GM21576 (cell line): ENCODE data around the gene FMN1.

Experiments
- ATAC-seq: cut with Tn5 transposase; IDR thresholded peaks from one replicate; pipeline ENCODE4 v1.9.1; 2021; ENCODE audit warnings: mild to moderate bottlenecking, moderate library complexity; ENCODE audit not compliant: unreplicated experiment

FMN1 gene

DNA sequence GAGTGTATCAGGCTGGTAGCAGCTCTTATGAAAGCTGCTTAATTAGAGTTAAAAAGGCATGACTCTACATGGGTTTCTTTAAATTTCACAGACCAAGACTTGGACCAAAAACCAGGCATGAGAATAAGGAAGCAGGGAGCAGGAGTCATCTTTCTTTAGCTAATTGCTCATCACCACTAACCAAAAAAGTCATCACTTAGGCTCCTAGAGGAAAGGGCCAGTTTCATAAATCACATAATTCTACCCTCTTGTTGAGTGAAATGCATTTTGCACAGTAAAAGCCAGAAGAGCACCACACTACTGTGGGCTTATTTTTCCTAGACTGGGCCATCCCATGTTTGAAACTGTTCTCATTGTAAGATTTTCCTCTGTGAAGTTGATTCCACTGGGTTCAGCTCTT is 301.1 kb downstream of the FMN1 start:
- no peak for ATAC-seq

DNA sequence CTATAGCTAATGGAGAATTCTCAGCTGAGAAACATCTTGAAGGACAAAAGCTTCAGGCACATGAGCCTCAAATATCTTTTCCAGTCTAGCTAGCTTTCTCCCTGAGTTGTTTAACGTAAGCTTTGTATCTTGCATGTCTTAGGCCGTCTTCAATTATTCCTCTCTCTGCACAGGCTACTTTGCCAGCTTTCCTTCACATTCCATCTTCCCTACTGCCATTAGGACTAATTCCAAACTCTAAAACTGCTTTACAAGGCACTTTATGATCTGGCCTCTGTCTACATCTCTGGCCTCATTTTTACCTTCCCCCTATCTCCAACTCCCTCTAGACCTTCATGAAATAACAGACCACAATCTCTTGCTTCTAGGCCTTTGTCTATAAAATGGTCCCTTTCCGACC is 305.3 kb downstream of the FMN1 start:
- ATAC-seq: no peak

DNA sequence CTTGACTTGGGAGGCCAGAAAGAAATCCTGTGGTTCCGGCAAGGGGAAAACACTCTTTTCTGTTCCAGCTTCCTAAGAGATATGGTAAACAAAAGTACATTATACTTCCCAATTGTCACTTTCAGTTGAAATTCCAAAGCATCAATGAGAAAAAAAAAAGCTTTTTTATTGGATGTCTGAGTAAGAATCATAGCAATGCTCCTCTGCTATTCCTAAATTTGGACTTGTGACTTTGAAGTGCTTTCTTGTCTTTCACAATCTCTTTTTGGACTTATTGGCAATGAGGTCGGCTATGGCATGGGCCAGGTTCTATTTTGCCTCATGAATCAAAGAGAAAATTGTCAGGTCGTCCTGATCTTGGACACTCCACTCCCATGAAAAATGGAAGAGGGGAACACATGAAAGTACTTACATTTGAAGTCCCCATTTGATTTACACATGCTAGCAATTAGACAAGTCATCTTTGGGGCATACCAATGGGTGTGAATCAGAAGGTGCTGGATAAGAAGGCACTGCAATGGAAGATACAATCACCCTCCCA is 306.2 kb downstream of the FMN1 start:
- ATAC-seq: no peak

DNA sequence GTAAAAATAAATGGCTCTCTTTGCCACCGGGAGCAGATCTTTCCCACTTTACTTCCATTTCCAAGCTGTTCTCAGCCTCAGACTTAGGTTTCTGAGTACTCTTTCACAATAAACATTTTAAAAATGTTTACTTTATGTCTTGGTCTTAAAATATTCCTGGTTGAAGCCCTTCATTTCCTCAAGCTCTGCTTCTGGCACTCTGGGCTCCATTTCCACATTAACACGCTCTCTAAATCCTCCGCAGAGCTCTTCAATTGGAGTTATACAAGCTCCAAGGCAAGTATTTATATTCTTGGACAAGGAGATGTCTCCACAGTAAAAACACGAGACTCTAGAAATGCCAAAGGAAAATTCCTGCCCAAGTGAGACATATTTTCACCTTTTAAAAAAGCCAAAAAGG is 307.4 kb downstream of the FMN1 start:
- no peak for ATAC-seq

DNA sequence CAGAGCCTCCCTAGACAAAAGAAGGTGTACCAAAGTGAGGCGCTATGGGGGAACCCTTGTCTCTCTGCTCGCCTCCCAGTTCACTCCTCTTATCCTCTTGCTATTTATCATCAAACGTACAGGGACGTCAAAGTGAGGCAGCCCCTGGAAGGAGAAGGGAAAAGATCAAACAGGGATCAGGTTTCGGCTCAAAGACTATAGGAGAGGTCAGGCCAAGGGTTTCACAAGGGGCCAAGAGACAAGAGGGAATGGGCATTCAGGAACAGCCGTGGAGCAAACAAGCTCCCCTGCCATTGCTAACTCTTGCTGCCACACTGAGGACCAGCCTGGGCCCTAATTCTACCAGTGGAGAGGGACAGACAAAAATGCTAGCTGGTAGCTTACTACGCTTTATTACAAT is 308.1 kb downstream of the FMN1 start:
- ATAC-seq: no peak

DNA sequence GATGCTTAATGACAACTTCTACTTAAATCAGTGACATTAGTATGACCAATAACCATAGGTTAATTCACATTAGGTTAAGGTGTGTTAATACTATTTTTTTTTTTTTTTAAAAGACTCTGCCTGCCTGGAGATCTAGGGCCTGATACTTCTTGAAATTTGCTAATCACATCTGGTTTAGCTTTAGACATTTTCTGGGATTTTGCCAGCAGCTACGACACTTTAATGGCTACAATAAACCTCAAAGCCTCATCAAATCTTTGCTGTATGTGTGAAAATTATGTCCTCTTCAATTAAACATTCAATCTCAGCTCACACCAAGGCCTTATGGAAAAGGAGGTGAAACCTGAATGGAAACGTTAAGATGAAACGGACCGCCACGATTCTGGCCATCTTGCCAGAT is 308.8 kb downstream of the FMN1 start:
- ATAC-seq: no peak

DNA sequence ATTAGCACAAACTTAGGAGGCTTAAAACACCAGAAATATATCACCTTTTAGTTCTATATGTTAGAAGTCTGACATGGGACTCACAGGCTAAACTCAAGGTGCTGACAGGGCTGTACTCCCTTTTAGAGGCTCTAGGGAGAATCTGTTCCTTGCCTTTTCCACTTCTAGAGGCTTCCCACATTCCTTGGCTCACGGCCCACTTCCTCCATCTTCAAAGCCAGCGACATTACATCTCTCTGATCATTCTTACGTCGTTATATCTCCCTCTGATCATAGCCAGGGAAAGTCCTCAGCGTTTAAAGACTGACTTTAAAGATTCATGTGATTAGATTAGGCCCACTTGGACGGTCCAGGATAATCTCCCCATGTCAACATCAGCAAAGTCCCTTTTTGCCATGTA is 310.4 kb downstream of the FMN1 start:
- ATAC-seq: no peak

DNA sequence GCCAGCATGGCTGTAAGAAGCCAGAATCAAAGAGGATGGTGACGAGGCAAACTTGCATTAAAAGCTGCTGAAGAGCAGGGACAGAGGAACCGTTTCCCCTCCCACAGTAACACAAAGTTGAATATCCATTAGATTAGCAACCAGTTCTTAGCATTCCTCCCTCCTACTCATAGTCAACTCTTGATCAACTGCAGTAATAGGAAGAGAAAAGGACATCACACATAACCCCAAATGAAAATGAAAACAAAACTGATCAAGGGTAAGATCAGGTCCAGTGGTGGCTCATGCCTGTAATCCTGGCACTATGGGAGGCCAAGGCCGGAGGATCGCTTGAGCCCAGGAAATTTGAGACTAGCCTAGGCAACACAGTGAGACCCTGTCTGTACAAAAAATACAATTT is 311.6 kb downstream of the FMN1 start:
- ATAC-seq: no peak

DNA sequence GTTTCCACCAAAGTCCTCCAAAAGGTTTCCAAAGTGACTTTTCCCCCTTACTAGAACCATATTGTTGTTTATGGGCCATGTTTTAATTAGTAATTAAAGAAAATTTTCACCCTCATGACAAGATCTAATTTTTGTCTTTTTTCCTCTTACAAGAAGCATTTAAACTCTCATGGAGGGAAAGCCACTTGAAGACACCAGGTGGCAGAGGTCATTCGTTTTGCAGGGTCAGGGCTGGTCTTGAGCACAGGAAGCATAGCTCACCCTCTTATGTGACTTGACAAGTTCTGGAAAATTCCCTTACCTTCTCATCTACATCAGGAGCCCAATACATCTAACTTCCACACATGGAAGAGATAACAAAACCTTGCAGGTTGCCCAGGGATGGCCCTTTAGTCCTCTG is 313.0 kb downstream of the FMN1 start:
- no peak for ATAC-seq

DNA sequence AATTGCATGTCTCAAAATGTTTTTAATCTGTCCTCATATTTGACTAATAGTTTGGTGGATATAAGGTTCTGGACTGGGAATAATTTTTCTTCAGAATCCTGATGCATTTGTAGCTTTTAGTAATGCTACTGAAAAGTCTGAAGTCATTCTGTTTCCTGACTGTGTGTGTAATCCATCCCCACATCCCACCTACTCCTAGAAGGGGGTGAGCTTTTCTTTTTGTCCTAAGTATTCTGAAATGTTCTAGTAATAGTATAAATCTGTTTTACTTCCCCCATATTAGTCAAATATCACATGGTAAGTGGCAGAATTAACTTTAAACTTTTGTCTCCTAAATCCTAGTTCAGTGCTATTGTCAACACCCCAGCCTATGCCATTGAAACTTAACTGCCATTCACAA is 313.9 kb downstream of the FMN1 start:
- no peak for ATAC-seq

DNA sequence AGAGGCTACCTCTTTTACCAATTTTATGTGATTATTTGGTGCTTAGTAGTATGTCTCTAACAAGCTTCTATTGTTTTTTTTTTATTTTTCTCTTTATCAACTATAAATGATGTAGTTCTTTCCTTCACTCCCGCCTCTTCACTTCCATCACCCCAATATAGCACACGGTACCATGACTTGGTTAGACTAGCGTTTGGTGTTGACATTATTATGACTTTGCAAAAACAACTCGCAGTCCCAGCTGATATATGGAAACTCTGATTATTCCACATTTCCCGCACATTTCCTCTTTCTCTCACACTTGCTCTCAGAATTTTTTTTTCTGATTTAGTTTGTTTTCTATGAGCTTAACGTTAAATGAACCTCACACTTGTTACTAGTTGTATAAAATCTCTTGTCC is 314.5 kb downstream of the FMN1 start:
- no peak for ATAC-seq

DNA sequence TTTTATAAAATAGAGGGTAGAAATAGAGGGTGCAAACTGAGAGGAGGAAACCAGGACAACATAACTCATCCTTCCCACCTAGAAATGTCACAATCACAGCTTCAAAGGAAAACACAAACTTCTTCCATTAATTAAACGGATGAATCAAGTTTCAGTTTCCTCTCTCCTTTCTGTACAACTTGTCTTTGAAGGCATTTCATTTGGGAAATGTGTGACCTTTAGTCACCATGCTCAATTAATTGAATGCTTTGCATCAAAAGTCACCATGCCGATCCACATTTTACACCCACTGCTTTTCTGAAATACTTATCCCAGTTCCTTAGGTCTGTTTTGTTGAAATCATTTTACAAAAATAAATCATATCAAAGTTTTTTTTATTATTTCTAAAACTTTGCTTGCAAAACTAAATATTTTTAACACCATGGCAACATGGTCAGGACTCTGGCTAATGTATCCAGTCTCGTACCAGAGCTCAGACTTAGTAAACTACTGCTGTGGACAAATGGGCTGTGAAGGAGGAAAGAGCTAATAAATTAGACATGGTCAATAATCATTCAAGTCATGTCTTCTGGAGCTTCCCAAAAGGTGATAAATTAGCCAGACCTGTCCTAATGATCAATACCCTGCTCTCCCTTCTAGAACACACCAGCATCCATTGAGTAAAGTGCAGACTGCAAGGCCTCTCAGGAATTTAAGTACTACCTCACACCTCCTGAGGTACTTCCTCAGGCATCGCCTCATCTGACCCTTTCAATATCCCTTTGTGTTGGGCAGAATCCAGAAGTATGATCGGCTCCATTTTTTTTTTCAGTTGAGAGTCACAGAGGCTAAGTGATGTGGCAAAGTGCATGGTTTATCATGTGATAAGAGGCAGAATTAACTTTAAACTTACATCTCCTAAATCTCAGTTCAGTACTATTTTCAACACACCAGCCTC is 315.4 kb downstream of the FMN1 start:
- no peak for ATAC-seq

DNA sequence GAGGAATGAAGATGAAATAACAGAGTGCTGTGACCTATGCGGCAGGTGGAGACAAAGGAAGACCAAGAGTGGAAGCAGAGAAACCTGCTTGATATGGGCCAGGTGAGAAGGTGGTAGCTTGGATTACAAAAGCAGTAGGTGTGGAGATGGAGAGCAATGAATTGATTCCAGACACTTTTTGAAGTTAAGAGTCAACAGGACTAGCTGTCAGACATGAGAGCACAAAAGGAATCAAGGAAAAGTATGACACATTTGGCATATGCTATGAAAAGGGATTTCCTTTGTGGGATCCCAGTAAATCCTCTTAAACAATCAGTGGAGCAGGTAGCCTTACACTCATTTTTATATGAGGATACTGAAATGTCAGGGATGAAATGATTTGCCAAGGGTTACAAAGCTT is 316.2 kb downstream of the FMN1 start:
- ATAC-seq: no peak

DNA sequence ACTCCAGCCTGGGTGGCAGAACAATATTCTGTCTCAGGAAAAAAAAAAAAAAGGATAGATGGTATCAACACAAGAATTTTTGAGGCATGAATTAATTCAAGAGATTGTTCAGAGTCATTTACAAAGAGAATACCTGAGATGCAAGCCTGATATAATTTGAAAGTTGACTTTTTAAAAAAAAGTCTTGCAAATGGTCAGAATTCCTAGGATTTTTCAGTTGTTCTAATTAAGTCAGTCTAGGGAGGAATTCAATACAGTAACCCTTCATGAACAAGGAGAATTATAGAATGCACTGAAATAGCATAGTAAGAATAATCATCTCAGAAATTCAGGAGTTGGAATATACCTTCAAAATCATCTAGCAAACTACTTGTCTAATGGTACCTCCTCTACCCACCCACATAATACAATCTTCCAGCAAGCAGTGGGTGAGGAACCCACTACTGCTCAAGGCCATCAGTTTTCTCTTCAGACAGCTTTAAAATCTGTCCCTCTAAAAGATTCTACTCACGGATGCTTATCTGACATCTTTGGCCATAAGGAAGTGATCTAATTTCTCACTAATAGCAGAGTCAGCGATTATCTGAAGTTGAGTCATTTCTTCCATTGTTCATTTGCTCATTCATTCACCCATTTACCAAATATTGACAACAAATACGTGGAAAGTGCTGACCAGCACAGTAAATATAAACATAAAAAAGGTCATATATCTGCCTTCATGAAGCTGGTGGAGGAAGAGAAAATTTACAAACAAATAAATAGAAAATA is 317.1 kb downstream of the FMN1 start:
- ATAC-seq: no peak

DNA sequence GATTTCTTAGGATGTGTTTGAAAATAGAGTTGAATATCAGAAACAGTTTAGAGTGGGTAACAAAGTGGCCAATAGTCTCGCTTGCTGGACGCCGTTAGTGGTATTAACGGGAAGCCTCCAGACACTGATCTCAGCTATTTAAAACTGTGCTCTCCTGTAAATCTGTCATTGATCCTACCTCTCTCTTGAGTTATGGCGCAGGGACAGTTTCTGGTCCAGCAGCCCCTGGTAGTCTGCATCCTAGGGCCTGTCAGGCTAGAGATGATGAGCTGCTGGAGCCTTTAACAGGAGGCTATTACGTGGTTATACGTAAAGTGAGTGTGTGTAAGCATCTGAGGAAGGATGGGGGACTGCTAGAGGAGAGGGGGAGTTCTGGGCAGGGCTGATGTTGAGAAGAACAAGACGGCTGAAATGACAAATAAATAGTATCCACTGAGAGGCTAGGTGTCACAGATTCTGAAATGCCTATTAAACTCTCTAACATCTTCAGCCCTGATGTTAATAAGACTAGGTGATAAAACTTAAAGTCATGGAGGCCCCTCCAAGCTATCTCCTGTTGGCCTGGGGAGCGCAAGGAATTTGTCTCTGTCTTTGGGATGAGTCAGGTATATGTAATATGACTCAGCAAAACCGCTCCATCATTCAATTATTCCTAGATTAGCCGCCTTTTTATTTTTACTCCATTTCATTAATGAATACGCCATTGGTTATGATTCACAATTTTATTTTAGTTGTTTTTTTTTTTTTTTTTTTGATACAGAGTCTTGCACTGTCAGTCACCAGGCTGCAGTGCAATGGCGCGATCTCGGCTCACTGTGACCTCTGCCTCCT is 321.0 kb downstream of the FMN1 start:
- ATAC-seq: no peak

DNA sequence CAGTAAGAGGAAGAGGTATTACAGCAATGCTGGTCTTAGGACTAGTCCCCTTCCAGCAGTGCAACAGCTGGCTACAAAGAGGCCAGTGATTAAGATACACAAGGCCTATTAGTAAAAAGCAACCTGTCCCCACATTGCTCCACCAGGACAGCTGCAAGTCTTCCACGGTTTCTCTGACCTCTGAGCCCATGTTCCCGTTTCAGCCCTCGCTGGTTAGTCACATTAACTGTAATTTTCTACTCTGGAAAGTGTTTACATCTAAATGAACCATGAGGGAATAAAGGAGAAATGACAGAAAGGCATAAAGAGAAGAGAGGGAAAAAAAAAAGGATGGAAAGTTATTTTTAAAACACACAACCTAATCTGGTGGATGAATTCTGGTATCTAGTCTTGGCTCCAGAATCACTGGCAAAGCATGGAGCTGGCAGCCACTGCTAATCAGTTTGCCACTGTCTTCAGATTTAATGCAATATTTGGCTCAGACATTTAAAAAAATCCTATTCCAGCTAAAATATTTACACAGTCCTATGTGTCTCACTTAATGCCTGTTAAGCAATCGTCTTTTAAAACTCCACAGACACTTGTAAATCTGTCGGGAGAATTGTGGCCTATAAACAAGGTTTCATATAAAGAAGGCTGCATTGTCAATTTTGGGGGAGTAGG is 321.8 kb downstream of the FMN1 start:
- ATAC-seq: no peak

DNA sequence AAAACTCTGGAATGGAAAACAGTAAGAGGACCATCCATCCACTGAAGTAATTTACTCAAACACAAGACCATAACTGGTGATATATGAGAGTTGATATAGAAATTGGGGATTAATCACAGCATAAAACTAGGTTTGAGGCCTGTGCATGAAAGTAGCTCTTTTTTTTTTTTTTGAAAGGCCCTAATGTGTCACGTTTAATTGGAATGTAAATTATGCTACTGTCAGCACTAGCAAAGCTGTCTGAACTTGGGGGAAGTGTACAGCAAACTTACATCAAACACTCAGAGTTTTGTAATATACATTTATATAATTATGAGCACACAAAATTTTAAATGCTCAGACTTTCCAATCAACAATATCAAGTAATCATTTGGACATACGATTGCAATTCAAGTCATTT is 322.6 kb downstream of the FMN1 start:
- no peak for ATAC-seq

DNA sequence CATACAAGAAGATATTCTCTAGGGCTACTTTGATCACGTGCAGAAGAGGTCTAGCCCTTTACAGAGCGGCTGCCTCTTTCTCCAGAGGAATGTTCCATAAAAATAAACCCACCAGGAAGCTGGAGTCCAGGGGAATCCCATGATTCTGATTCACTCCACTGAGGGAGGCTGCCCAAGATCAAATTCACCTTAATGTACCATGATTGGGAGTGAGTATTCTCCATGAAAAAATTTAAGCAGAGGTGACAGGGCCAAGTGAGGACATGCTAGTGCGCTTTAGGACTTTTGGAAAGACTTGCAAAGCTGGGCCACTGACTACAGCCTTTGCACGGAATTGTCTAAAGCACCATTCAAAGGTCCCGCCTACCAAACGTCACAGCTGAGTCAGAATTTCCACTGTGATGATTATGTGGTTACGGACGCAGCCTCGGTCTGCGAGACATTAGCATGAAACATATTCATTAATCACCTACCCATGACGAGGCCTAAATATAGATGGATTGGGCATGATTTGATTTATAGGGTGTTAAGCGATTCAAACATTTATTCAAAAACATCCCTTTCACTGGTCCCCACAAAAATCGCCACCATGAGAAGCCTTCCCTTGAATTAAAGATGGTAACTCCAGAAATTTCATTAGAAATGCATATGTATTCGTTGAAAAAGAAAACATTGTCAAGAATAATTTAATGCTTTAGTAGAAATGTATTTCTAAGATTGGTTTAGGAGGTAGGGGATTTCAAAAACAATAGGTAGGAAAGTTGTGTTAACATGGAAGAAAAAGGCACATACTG is 324.1 kb downstream of the FMN1 start:
- peak; percentile 72 for ATAC-seq

DNA sequence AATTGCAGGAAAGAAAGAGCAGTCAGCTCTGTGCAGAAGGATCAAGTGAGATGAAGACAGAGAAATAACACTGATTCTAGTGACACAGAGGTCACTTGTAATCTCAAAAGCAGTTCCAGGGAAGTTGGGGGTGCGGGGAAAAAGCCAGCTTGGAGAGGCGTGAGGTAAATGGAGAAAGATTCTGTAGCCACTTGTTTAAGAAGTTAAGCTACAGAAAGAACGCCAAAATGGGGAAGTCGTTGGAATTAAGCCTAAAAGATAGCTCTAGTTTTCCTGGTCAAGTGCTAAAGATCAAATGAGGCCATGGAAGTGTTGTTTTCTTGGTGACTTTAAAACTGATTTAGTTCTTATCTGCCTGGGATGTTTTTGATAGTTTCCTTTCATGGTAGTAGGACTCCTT is 324.7 kb downstream of the FMN1 start:
- no peak for ATAC-seq

DNA sequence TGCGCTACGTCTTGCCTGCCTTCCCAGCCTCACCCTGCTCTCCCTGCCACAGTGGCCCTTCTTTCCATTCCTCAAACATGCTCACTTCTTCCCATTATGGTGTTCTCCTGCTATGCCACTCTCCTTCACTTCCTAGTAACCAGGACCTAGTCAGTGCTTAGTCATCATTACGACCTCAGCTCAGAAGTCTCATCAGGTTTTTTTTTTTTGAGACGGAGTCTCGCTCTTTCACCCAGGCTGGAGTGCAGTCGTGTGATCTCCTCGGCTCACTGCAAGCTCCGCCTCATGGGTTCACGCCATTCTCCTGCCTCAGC is 327.2 kb downstream of the FMN1 start:
- no peak for ATAC-seq
